Testis (tissue), 3 donors: Measurements from ENCODE around the gene CPNE1. TPM values are rescaled to one million over a fixed set of nuclear protein-coding genes. Genes with fewer than 3 reads are reported as not detected.

Source experiments
- DNase-seq: peaks from one replicate; pipeline ENCODE4 v3.0.0-alpha.2; 2019
- H3K27ac ChIP-seq, 2 donors: fragments of 200-600 bp; sonication (generic); one replicate each; pipeline ENCODE4 v1.5.1; 2019
- H3K27me3 ChIP-seq: fragments of 200-600 bp; sonication (generic); one replicate; pipeline ENCODE4 v1.5.1; 2019
- H3K36me3 ChIP-seq: fragments of 200-600 bp; sonication (generic); one replicate; pipeline ENCODE4 v1.5.1; 2017; ENCODE audit warnings: low read depth; ENCODE audit errors: missing control alignments
- H3K4me1 ChIP-seq: fragments of 200-600 bp; sonication (generic); one replicate; pipeline ENCODE4 v1.5.1; 2019
- H3K4me3 ChIP-seq, 2 donors: fragments of 200-600 bp; sonication (generic); one replicate each; pipeline ENCODE4 v1.5.1; 2017 to 2019
- H3K9me3 ChIP-seq: fragments of 200-600 bp; sonication (generic); one replicate; pipeline ENCODE4 v1.5.1; 2017
- CTCF ChIP-seq, 3 experiments: fragments of 450-650 bp in 2 of 3; fragments of 200-600 bp in 1 of 3; sonication (generic) in 1 of 3; IDR thresholded peaks; one replicate each; pipeline ENCODE4 v1.5.1; 2016 to 2019; ENCODE audit warnings: antibody characterized with exemption in 3 of 3, mild to moderate bottlenecking in 2 of 3, moderate library complexity in 1 of 3
- POLR2A ChIP-seq: fragments of 450-650 bp; IDR thresholded peaks from one replicate; pipeline ENCODE4 v1.6.1; 2017; ENCODE audit warnings: antibody characterized with exemption, mild to moderate bottlenecking, moderate library complexity
- WGBS, 2 donors: methylation state at CpG; one replicate each; pipeline ENCODE4 v1.1.5; 2018; 5-methylcytosine and 5-hydroxymethylcytosine counted together
- intact Hi-C: fragments of 100-400 bp; cut with DNase I; formaldehyde crosslinking; loops from one replicate; pipeline ENCODE4 v1.15.1; 2023; ENCODE audit warnings: low total_unique reads
- polyA plus RNA-seq: library from polyadenylated mRNA; stranded (reverse); fragments of 350-450 nt; fragmentation: Illumina TruSeq; extraction: RNeasy Lipid Tissue Mini Kit (QIAGEN cat#74804); gene quantifications from one replicate; pipeline ENCODE4 v1.2.3, GENCODE V29; 2014; ENCODE audit warnings: low read depth, low replicate concordance; ENCODE audit not compliant: insufficient read depth
- total RNA-seq, 2 donors: library from RNA; depleted of rRNA; stranded (reverse); fragments of >200 nt; gene quantifications; one replicate each; pipeline ENCODE4 v1.2.3, GENCODE V29; 2016

CPNE1 gene
- total and polyA plus RNA-seq, 3 donors from 2014 or later: 60.6 to 105 (median 103) TPM

- H3K36me3 ChIP-seq: no peaks in the 10 kb centered on the region
- H3K4me3 ChIP-seq: no peak overlapping the region
- no peaks in the 10 kb centered on the region for H3K27me3 ChIP-seq
- no peaks in the 10 kb centered on the region for H3K4me1 ChIP-seq
- H3K9me3 ChIP-seq: no peaks in the 10 kb centered on the region
- TF ChIP-seq CTCF (IDR thresholded peaks at IDR 0.05) (no peak), POLR2A (no peak)
- H3K27ac ChIP-seq: no peak overlapping the region
- no peak for DNase-seq
- whole genome bisulfite sequencing, 2 donors: 87 to 89% methylated on average over 4 of the region's 4 CpGs
- intact Hi-C loops: no loop called here
Measured at GRCh38 chr20:35653893-35654292, 10.8 kb downstream of the CPNE1 start.

GRCh38 chr20:35653430-35653734 lies 11.3 kb downstream of the CPNE1 start:
- H3K27me3 ChIP-seq: no peaks in the 10 kb centered on the region
- no peaks in the 10 kb centered on the region for H3K4me1 ChIP-seq
- H3K36me3 ChIP-seq: no peaks in the 10 kb centered on the region
- no peak overlapping the region for H3K4me3 ChIP-seq
- no peaks in the 10 kb centered on the region for H3K9me3 ChIP-seq
- intact Hi-C loops: no loop called here
- H3K27ac ChIP-seq: no peak overlapping the region
- TF ChIP-seq CTCF (IDR thresholded peaks at IDR 0.05) (no peak), POLR2A (no peak)
- WGBS, 2 donors: 98 to 100% methylated on average over 3 of the region's 3 CpGs
- DNase-seq: no peak

GRCh38 chr20:35652641-35653429 lies 11.9 kb downstream of the CPNE1 start:
- WGBS, 2 donors: 92 to 94% methylated on average over 10 to 13 of the region's 13 CpGs
- Histone ChIP-seq H3K4me1 (no peaks in the 10 kb centered on the region), H3K9me3 (no peaks in the 10 kb centered on the region), H3K27ac (no peak overlapping the region), H3K36me3 (no peaks in the 10 kb centered on the region), H3K27me3 (no peaks in the 10 kb centered on the region), H3K4me3 (no peak overlapping the region)
- no peak for DNase-seq
- TF ChIP-seq POLR2A (no peak), CTCF (IDR thresholded peaks at IDR 0.05) (no peak)
- intact Hi-C loops: no loop called here

GRCh38 chr20:35651958-35652357 lies 12.7 kb downstream of the CPNE1 start:
- no peak overlapping the region for H3K27ac ChIP-seq

More at GRCh38 chr20:35651958-35652357, 12.7 kb downstream of the CPNE1 start:
- DNase-seq: no peak
- intact Hi-C loops: no loop called here
- no peak for TF ChIP-seq CTCF (IDR thresholded peaks at IDR 0.05)
- no peak for TF ChIP-seq POLR2A
- Histone ChIP-seq H3K27me3 (no peaks in the 10 kb centered on the region), H3K4me1 (no peaks in the 10 kb centered on the region), H3K4me3 (no peak overlapping the region), H3K9me3 (no peaks in the 10 kb centered on the region), H3K36me3 (no peaks in the 10 kb centered on the region)
